Osteoblast (primary cell): ENCODE data around the gene PRSS35. TPM values are rescaled to one million over a fixed set of nuclear protein-coding genes. Genes with fewer than 3 reads are reported as not detected.
"Not testable (repeated sequence)": the region's sequence is repeated elsewhere in the genome, so short reads cannot be mapped to it uniquely, and the experiment has no call there.

Source experiments
- DNase-seq: peaks from one replicate; pipeline ENCODE4 v3.0.0; 2011; ENCODE audit warnings: low spot score, mixed read lengths; ENCODE audit not compliant: insufficient read length; ENCODE audit errors: missing footprints
- H2AFZ ChIP-seq: 2 replicates; pipeline ENCODE4 v1.6.0; 2011; ENCODE audit warnings: mild to moderate bottlenecking, low read length
- H3K27ac ChIP-seq: 2 replicates; pipeline ENCODE4 v1.5.1; 2011; ENCODE audit warnings: mild to moderate bottlenecking, low read depth, low read length, moderate library complexity
- H3K27me3 ChIP-seq: 2 replicates; pipeline ENCODE4 v1.6.0; 2012; ENCODE audit warnings: mild to moderate bottlenecking, control low read depth, inconsistent platforms, low read length, moderate library complexity; ENCODE audit not compliant: insufficient read depth
- H3K36me3 ChIP-seq: 2 replicates; pipeline ENCODE4 v1.5.1; 2011; ENCODE audit warnings: mild to moderate bottlenecking, low read length, control low read depth, moderate library complexity; ENCODE audit not compliant: insufficient read depth
- H3K4me1 ChIP-seq: 2 replicates; pipeline ENCODE4 v1.5.1; 2011; ENCODE audit warnings: mild to moderate bottlenecking, low read length, control low read depth, moderate library complexity; ENCODE audit not compliant: insufficient read depth
- H3K4me2 ChIP-seq: 2 replicates; pipeline ENCODE4 v1.6.0; 2011; ENCODE audit warnings: mild to moderate bottlenecking, low read length; ENCODE audit not compliant: insufficient read depth
- H3K4me3 ChIP-seq: fragments of 200-600 bp; sonication (generic); 3 replicates; pipeline ENCODE4 v1.5.1; 2012; ENCODE audit warnings: mild to moderate bottlenecking, low read length, inconsistent platforms; ENCODE audit not compliant: insufficient read depth
- H3K79me2 ChIP-seq: 2 replicates; pipeline ENCODE4 v1.6.0; 2012; ENCODE audit warnings: mild to moderate bottlenecking, low read length, control low read depth, inconsistent platforms; ENCODE audit not compliant: insufficient read depth
- H3K9me3 ChIP-seq: 2 replicates; pipeline ENCODE4 v1.5.1; 2011; ENCODE audit warnings: low read depth, low read length, control low read depth
- H4K20me1 ChIP-seq: 2 replicates; pipeline ENCODE4 v1.6.0; 2012; ENCODE audit warnings: mild to moderate bottlenecking, low read length, control low read depth; ENCODE audit not compliant: insufficient read depth
- CTCF ChIP-seq: IDR thresholded peaks from 2 replicates; pipeline ENCODE4 v1.5.1; 2011; ENCODE audit warnings: mild to moderate bottlenecking, low read depth, low read length, moderate library complexity; ENCODE audit errors: extremely low read depth
- total RNA-seq: library from RNA; depleted of rRNA; stranded (reverse); fragments of >200 nt; gene quantifications from 2 replicates; pipeline ENCODE4 v1.2.3, GENCODE V29; 2012

Gene PRSS35
- total RNA-seq, 1 donor, result 1.1 TPM

- H3K4me1 ChIP-seq, result peaks cover 2% of the 10 kb centered on the region
- no peak overlapping the region for H3K27ac ChIP-seq
- no peak overlapping the region for H3K4me3 ChIP-seq
- no peaks in the 10 kb centered on the region for H3K36me3 ChIP-seq
- no peak overlapping the region for H2AFZ ChIP-seq
- DNase-seq, result peak; percentile 27
- H3K27me3 ChIP-seq, result peaks cover 2% of the 10 kb centered on the region
- no peaks in the 10 kb centered on the region for H3K79me2 ChIP-seq
- no peak overlapping the region for H3K4me2 ChIP-seq
- no peaks in the 10 kb centered on the region for H4K20me1 ChIP-seq
- TF ChIP-seq CTCF, result no peak
- H3K9me3 ChIP-seq, result no peaks in the 10 kb centered on the region
These were observed 46.6 kb downstream of the PRSS35 start for GRCh38 chr6:83558975-83559374.

GRCh38 chr6:83571663-83572185, 59.4 kb downstream of the PRSS35 start:
- H2AFZ ChIP-seq, result not testable (repeated sequence)

GRCh38 chr6:83574783-83575182, 62.4 kb downstream of the PRSS35 start:
- no peak overlapping the region for H3K4me3 ChIP-seq
- no peaks in the 10 kb centered on the region for H4K20me1 ChIP-seq
- no peaks in the 10 kb centered on the region for H3K27me3 ChIP-seq
- no peaks in the 10 kb centered on the region for H3K9me3 ChIP-seq
- H3K36me3 ChIP-seq, result no peaks in the 10 kb centered on the region
- no peak for DNase-seq
- no peaks in the 10 kb centered on the region for H3K4me1 ChIP-seq
- H2AFZ ChIP-seq, result no peak overlapping the region
- H3K4me2 ChIP-seq, result no peak overlapping the region
- H3K79me2 ChIP-seq, result no peaks in the 10 kb centered on the region
- no peak overlapping the region for H3K27ac ChIP-seq
- TF ChIP-seq CTCF, result no peak

More at GRCh38 chr6:83571663-83572185, 59.4 kb downstream of the PRSS35 start:
- not testable (repeated sequence) for H3K4me1 ChIP-seq, H4K20me1 ChIP-seq, DNase-seq, H3K79me2 ChIP-seq, H3K27me3 ChIP-seq, H3K27ac ChIP-seq, H3K36me3 ChIP-seq, H3K4me3 ChIP-seq, H3K9me3 ChIP-seq, H3K4me2 ChIP-seq

Other genes with a start within 250 kb of the PRSS35 start
- 27.9 and 31.8 TPM in 2 replicates for gene ME1, start 81.5 kb upstream of the PRSS35 start, total RNA-seq
- 0.59 and 0.72 TPM in 2 replicates for gene SNAP91, start 196.6 kb downstream of the PRSS35 start, total RNA-seq